Left forelimb (tissue), 1 donor: ENCODE data around the gene ITGB6.
"Not testable (repeated sequence)": the region's sequence is repeated elsewhere in the genome, so short reads cannot be mapped to it uniquely, and the experiment has no call there.

Experiments used
- DNase-seq: peaks from one replicate; pipeline ENCODE4 v3.0.0-alpha.2; 2018; ENCODE audit warnings: low spot score

ITGB6 gene

DNA sequence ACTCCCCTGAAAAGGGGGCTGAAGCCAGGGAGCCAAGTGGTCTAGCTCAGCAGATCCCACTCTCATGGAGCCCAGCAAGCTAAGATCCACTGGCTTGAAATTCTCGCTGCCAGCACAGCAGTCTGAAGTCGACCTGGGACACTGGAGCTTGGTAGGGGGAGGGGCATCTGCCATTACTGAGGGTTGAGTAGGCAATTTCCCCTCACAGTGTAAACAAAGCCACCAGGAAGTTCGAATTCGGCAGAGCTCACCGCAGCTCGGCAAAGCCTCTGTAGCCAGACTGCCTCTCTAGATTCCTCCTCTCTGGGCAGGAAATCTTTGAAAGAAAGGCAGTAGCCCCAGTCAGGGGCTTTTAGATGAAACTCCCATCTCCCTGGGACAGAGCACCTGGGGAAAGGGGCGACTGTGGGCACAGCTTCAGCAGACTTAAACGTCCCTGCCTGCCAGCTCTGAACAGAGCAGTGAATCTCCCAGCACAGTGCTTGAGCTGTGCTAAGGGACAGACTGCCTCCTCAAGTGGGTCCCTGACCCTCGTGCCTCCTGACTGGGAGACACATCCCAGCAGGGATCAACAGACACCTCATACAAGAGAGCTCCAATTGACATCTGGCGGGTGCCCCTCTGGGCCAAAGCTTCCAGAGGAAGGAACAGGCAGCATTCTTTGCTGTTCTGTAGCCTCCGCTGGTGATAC lies 18.8 kb downstream of the ITGB6 start:
- DNase-seq, result not testable (repeated sequence)

DNA sequence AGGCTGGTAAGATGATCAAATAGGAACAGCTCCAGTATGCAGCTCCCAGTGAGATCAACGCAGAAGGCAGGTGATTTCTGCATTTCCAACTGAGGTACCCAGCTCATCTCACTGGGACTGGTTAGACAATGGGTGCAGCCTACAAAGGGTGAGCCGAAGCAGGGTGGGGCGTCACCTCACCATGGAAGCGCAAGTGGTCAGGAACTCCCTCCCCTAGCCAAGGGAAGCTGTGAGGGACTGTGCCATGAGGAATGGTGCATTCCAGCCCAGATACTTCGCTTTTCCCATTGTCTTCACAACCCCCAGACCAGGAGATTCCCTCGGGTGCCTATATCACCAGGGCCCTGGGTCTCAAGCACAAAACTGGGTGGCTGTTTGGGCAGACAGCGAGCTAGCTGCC lies 19.4 kb downstream of the ITGB6 start:
- not testable (repeated sequence) for DNase-seq

DNA sequence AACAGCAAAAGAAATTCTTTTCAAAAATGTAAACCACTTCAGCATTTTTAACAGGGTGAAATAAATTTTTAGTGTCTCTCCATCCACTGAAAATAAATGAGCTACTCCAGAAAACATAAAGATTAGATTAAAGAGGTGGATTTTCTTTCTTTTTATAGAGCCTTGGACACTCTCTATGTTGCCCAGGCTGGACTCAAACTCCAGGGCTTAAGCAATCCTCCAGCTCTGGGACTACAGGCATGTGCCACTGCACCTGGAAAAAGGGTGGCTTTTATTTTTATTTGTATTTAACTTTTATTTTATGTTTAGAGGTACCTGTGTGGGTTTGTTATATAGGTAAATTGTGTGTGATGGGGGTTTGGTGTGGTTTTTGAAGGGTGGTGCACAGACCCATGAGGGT lies 19.9 kb downstream of the ITGB6 start:
- no peak for DNase-seq

DNA sequence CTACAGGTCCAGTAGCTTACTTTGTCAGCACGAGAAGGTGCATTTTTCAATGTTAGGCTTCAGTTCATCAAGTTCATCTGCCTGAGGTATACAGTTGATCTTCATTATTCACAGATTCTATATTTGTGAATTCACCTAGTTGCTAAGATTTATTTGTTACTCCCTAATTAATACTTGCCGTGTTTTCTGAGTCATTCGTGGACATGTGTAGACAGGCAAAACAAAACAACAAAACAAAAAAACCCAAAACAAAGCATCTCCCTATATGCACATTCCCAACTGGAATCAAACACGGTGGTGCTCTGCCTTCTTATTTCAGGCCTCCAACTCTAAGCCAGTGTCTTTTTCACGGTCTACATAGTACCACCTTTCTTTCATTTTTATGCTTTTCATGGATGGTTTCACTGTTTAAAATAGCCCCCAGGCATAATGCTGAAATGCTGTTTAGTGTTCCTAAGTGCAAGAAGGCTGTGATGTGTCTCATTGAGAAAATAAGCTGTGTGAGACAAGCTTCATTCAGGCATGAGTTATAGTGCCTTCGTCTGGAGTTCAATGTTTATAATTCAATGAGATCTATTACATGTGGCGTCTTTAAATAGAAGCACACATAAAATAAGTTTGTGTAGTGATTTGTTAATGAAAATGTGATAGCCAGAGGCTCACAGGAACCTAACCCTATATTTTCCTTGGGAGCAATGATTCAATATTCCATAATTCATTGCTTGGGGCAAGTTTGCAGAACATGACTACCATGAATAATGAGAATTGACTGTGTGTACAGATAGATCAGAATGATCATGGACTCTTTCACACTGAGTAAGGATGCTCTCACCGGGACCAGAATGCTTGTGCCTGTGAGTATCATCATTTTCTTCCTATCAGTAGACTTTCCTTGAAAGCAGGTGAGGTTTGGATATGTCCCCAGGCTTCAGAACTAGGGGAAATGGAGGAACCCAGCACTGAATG lies 24.6 kb downstream of the ITGB6 start:
- DNase-seq, result no peak

DNA sequence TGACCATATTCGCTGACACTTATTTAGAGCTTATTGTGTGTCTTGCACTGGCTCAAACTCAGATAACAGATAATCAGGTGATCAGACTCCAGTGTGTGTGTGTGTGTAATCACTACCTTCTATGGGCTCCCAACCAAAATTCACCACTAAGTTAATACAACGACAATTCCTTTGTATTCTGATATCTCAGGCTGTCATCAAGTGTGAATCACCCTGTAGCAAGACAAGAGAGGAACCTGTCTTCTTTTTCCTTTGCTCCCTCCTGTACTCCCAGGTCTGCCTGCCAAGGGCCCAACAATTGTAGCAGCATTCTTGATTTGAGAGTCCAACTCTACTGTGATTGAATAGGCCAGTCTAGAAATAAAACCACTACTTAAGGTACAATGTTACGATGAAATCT lies 25.8 kb downstream of the ITGB6 start:
- DNase-seq, result no peak

DNA sequence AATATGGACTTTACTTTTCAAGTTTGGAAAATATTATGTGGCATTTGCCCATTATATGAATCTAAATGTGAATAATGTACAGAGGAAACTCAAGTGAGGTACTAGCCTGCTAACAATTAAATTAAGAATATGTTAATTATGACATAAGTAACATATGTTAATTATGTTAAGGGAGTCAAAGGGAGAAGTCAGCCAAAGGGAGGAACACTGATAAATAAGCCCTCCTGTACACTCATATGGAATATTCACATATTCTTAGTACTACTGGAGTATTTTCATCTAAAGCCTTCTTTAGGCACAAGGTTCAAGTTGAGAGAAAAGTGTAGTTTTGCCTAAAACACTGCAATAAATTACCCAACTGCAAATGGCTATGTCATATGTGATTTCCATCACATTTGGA lies 30.1 kb downstream of the ITGB6 start:
- no peak for DNase-seq

DNA sequence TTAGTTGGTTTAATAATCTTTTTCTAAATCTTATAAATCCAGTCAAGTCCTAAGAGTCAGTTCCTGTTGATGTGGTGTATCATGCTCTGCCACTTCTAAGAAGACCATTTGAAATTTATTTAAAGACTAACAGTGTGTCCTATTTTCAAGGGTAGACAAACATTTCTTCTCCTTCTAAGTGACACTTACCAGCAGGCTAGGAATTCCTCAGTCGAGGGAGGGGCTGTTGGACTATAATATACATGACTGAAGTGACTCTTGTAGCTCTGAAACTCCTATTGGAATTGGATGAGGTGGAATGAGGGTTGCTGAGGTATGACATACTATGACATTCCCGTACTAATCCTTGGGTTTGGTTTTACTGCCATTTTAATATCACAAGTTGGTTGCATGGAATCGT lies 30.6 kb downstream of the ITGB6 start:
- no peak for DNase-seq

DNA sequence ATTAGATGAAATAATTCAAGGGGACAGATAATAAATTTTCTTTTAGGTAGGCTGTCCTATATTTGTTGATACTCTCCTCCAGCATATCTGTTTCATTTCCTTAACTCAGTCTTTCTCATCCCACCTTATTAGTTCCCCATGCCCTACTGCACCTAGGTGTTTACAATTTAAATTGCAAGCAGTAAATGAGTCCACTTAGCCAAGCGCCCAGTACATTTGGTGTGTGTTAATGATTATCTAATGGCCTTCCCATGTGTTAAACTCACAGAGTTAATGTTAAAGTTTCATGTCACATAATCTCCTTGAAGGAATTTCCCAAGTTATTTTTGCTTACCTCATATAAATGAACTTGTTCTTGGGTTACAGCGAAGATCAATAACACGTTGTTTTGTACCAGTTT lies 31.2 kb downstream of the ITGB6 start:
- no peak for DNase-seq

DNA sequence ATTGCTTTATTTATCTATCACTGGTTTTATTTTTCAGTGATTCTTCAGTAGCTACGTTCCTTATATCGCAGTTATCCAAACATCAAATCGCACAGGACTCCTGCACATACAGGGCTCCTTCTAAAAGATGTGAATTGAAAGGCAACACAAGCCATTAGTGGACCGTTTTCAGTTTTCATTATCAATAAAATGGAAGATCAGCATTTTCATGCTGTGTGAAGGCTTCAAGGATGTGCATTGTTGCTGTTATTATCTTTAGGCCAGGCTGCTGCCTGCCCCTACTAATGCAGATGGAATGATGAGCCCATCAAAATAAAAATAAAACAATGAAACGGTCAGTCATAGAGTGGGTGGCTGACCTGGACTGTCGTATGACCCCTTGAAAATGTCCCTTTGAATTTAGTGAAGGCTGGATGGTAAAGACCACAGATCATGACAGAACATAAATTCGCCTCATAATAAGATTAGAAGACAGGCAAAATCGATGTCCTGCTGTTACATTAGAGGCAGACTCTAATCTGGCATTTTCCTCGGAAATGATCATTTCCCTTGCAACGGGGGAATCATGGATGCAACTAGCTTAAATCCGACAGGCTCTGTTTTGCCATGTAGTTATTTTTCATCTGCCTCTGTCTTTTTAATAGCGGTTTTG lies 32.9 kb downstream of the ITGB6 start:
- no peak for DNase-seq

DNA sequence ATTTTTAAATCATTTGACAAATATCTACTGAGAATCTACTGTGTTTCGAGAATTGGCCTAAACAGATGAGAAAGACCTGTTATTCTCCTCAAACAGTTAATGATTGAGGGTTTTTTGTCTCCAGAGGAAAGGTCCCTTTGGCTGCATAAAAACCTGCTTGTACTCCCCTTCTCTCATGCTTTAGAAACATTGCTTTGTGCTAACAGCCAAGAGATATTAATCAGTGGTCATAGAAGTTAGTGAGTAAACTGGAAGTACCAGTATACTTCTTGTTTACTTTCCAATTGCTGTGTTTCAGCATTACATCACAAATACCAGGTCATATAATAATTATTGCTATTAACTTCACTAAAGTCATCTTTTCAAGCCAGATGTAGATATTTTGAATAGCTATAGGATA lies 34.1 kb downstream of the ITGB6 start:
- DNase-seq, result no peak

DNA sequence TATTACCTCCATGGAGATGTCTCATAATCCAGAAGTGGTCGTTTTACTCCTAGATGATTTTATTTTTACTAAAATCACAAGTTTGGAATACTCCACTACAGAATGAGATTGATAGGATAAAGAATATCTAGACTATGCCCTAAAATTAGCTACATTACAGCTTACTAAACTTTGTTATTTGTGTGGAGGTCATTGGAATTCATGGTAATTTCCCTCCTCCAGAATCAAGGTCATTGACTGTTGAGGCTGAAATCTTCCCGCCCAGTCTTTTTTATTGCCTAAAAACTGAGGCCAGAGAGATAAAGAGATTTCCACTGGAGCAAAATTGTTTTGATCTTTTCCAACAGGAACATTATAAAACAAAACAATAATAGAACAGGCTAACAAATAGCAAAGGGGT lies 35.0 kb downstream of the ITGB6 start:
- no peak for DNase-seq

DNA sequence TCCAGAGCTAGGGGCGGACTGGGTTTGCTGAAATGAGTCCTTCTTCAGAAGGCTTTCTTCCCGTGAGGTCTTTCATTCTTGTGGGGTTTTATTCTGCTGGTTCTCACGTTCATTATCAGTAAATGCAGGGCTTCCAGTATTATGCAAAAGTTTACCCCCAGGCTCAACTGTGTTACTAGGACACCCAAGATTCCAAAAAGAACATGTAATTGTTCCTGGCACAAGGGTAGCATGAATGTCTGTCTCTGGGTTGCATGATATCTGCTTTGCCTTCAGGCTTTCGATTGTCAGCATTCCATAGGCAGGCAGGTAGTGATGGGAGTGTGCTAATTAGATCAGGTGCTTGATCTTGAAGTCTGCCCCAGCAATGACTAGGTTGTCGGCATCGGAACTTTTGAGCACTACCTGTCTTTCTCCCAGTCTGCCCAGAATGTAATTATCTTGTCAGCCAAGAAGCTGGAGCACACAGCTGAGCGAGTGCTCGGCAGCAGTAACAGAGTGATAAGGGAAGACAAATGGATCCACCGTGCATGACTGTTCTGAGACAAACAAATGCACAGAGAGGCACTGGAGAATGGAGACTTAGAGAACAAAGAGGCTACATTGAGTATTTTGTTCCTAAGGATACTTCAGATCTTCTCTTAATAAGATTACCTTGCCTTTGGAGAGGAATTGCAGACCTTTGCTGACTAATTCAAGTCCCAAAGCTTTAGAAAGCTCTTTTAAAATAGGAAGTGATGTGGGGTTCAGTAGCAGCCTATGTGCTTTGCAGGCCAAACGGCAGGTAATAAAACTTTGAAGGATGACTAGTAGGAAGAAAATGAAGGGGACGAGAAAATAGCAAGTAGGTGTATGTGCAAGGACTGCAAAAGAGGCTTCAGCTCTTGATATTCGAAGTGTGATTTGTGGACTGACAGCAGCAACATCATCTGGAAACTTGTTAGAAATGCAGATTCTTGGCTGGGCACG lies 41.9 kb downstream of the ITGB6 start:
- DNase-seq, result no peak

DNA sequence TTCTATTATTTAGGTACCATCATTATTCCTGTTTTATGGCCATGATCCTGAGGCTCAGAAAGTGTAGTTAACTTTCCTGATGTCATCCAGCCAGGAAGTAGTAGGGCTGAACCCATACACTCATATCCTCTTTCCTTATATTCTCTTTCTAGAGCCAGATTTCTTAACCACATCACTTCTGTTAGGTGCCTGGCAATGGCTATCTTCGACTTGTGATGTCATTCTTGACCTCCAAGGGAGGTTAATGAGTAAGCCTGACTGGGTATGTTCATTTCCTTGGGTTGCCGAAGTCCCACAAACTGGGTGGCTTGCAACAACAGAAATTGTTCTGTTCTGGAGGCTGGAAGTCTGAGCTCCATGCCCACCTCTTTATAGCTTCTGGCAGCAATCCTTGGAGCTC lies 43.4 kb downstream of the ITGB6 start:
- DNase-seq, result no peak

DNA sequence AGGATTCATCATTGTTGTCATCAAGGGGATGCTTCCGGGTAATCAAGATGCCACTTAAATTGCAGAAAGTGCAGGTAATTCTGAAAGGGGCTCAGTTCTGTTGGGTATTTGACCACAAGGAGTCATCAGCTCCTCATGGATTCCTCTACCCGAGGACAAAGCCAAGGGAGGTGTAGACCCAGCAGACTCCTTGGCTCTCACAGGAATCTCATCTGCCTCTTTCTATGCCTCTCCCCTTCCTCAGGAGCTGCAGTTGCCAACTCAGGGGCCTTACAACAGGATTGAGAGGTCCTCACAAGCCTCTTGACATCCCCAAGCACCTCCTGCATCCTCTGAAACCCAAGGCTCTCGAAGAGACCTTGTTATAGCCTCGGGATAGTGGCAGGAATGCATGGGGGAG lies 44.0 kb downstream of the ITGB6 start:
- DNase-seq, result no peak

DNA sequence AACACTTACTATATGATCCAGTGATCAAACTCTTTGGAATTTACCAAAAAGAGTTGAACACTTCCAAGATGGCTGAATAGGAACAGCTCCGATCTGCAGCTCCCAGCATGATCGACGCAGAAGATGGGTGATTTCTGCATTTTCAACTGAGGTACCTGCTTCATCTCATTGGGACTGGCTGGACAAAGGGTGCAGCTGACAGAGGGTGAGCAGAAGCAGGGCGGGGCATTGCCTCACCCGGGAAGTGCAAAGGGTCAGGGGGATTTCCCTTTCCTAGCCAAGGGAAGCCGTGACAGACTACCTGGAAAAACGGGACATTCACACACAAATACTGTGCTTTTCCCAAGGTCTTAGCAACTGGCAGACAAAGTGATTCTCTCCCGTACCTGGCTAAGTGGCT lies 51.7 kb downstream of the ITGB6 start:
- DNase-seq, result not testable (repeated sequence)

DNA sequence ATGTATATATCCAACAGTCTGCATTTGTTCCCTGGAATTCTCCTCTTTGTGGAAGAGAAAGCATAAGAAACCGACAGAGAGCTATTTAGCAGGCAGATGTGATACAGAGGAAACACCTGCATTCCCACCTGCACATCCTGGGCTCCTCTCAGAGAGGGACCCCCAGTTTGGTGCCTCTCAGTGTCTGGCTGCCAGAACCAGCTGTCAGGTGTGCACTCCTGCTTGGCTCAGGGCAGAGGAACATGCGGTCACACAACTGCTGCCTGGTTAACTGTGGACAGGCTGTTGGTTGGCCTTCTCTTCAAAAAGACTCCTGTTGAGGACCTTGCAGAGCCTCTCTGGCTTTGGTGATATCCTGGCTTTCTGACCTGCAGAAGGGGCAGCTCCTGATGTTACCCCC lies 54.6 kb downstream of the ITGB6 start:
- no peak for DNase-seq

DNA sequence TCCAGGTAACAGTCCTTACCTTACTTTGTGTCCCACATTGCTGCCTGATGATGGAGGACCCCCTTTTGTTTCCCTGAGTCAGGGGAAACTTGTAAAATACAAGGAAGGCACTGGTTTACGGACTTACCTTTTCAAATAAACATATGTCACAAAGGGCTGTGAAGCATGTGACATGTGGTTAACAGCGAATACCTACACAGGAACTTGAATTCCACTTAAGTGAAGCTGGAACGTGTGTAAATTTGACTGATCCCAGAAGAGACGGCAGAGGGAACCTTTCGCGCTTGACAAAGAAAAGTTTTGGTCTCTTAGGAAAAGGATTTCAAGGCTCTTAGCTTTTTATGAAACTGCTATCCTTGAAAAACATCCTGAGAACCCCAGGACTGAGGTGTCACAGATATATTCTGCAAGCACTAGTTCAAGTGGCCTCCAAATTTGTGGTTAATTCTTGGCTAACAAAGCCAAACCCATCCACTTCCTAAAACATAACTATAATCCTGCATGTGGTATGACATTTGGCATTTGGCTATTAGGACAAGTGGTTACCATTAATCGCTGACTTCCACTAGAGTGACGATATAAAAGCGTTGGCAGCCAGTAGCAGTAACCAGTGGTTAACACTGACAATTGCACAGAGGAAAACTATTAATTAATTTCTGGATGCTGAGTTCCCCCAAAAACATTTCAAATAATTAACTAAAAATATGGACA lies 55.6 kb downstream of the ITGB6 start:
- no peak for DNase-seq

DNA sequence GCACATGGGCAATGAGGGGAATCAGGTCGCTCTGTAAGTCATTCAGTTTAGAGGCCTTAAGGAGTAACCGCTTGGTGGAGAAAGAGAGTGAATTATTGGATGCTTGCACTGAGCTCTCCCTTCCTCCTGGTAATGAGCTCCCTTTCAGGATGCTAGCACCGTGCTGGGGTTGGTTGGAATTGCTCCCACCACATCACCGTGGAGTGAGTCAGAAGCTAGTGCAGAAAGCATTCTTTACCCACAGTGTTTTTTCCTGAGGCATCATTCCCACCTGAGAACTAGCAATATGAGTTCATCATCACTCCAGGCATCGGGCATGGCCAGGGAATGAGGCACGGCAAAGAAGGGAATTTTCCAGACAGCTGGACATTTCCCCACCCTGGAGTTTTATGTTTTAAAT lies 57.6 kb downstream of the ITGB6 start:
- DNase-seq, result no peak

DNA sequence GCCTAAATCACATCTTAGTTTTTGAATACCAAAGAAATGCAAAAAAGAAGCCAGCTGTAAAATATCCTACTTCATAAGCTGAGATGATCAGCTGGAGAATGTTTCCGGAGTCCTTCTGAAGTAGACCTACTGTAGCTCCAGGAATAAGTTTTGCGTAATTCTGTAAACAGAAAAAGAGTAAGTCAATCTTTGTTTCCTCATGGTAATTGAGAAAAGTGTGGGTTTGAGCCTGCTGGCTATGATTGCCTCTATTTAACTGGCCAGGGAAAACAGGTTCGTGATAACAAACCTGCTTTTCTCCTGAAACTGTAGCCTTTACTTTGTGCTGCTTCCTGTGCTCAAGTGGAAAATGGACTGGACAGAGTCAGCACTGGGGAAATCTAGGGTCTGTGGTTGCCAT lies 58.2 kb downstream of the ITGB6 start:
- DNase-seq, result no peak

DNA sequence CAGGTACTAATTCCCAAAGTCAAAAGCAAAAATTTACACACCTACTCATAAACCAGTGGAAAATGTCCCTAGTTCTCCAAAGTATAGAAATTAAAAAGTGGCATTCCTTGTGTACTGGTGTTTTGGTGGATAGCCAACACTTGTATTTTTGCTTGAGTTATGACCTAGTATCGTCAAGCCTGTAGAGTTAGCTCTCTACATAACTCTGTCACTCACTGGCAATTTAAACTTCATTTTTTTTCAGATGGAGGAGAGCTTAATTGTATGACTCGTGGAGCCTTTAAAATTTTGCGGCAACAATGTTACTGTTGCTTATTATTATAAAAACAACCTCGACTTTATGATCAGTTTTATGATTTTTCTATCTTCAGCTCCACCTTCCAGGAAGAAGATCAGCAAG lies 58.7 kb downstream of the ITGB6 start:
- no peak for DNase-seq

DNA sequence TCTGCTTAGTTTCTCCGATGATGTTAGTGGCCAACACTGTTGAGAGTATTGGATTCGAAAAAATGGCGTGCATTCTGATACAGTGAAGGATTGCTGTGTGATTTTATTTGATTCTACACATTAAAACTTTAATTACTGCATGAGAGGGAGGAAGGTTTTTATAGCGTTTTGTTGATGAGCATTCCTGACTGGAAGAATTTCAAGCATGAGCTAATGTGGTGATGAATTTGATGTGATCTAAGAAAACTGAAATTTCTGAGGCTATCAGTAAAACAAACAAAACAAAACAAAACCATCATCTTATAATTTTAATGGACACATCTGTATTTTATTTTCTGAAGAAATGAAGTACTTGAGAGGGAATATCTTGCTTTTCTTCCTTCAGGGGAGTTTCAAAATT lies 59.6 kb downstream of the ITGB6 start:
- DNase-seq, result no peak
